Prostate gland (tissue), 2 donors: ENCODE data around the gene RADIL. TPM values are rescaled to one million over a fixed set of nuclear protein-coding genes. Genes with fewer than 3 reads are reported as not detected.

ENCODE experiments used
- DNase-seq: peaks from one replicate; pipeline ENCODE4 v3.0.0-alpha.2; 2019; ENCODE audit warnings: low spot score
- H3K27ac ChIP-seq, 2 donors: fragments of 200-600 bp; sonication (generic); 2 replicates each; pipeline ENCODE4 v1.5.1; 2017 to 2019
- H3K27me3 ChIP-seq: fragments of 200-600 bp; sonication (generic); replicated peaks from 2 replicates; pipeline ENCODE4 v1.5.1; 2019; ENCODE audit not compliant: insufficient read depth
- H3K36me3 ChIP-seq, 2 donors: fragments of 200-600 bp; sonication (generic); 1 replicate in 1 of 2; 2 replicates in 1 of 2; pipeline versions ENCODE4 v1.5.1 to v1.8.1; 2017 to 2019
- H3K4me1 ChIP-seq: fragments of 200-600 bp; sonication (generic); replicated peaks from 2 replicates; pipeline ENCODE4 v1.5.1; 2019
- H3K4me3 ChIP-seq, 2 donors: fragments of 200-600 bp; sonication (generic); 2 replicates each; pipeline ENCODE4 v1.5.1; 2017 to 2019
- H3K9me3 ChIP-seq: fragments of 200-600 bp; sonication (generic); 2 replicates; pipeline ENCODE4 v1.5.1; 2017
- POLR2A ChIP-seq: fragments of 450-650 bp; IDR thresholded peaks from one replicate; pipeline ENCODE4 v1.6.1; 2016; ENCODE audit warnings: antibody characterized with exemption, mild to moderate bottlenecking
- POLR2AphosphoS5 ChIP-seq: sonication (generic); formaldehyde crosslinking; IDR thresholded peaks from one replicate; pipeline ENCODE4 v1.6.1; 2017; ENCODE audit warnings: antibody characterized with exemption
- whole genome bisulfite sequencing: methylation state at CpG from one replicate; pipeline ENCODE4 v1.1.5; 2018; 5-methylcytosine and 5-hydroxymethylcytosine counted together
- intact Hi-C: fragments of 100-400 bp; cut with DNase I; formaldehyde crosslinking; loops from one replicate; pipeline ENCODE4 v1.14.2; 2022
- total RNA-seq, 2 donors: library from RNA; depleted of rRNA; stranded (reverse); fragments of >200 nt; gene quantifications; one replicate each; pipeline ENCODE4 v1.1.0, GENCODE V29; 2016
- TF ChIP-seq, protein P1 (sequence below), 4 experiments: fragments of 200-600 bp in 2 of 4; fragments of 450-650 bp in 2 of 4; sonication (generic) in 2 of 4; IDR thresholded peaks; 1 replicate in 3 of 4; 2 replicates in 1 of 4; pipeline ENCODE4 v1.5.1; 2016 to 2019; ENCODE audit warnings: antibody characterized with exemption in 4 of 4, mild to moderate bottlenecking in 2 of 4, moderate library complexity in 2 of 4

RADIL gene
- total RNA-seq, 2 donors from 2014 or later, result 1.8 to 12.0 TPM

DNA sequence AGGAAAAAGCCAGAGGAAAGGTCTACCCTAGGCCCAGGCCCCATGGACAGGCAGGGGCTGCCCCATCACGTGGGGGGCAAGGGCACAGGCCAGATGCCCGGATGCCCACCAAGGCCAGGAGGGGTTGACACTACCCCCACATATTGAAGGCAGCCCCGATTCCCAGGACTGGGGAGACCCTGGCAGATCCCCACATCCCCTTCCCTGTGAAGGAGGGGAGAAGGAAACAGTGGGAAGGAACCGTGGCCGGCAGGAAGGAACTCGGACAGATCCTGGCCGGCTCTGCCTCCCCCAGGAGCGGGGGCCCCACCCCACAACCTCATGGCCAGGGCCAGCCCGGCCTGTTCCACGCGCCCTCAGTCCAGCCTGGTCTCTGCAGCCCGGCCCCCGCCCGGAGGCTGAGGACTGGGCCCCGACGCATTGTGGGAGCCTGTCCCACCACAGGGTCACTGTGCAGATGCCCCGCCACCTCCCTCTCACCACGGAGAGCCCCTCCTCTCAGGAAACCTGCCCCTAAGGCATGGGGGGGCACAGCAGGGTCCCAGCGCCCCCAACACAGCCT is 63.0 kb downstream of the RADIL start:
- Histone ChIP-seq H3K27me3 (no peaks in the 10 kb centered on the region), H3K4me1 (no peaks in the 10 kb centered on the region), H3K4me3 (no peak overlapping the region), H3K9me3 (no peaks in the 10 kb centered on the region), H3K27ac (no peak overlapping the region), H3K36me3 (no peaks in the 10 kb centered on the region)
- 77% methylated on average over 19 of the region's 19 CpGs for WGBS
- DNase-seq, result no peak
- intact Hi-C loops, result no loop called here
- TF ChIP-seq POLR2AphosphoS5 (no peak), POLR2A (no peak)
- TF ChIP-seq, protein P1, sequence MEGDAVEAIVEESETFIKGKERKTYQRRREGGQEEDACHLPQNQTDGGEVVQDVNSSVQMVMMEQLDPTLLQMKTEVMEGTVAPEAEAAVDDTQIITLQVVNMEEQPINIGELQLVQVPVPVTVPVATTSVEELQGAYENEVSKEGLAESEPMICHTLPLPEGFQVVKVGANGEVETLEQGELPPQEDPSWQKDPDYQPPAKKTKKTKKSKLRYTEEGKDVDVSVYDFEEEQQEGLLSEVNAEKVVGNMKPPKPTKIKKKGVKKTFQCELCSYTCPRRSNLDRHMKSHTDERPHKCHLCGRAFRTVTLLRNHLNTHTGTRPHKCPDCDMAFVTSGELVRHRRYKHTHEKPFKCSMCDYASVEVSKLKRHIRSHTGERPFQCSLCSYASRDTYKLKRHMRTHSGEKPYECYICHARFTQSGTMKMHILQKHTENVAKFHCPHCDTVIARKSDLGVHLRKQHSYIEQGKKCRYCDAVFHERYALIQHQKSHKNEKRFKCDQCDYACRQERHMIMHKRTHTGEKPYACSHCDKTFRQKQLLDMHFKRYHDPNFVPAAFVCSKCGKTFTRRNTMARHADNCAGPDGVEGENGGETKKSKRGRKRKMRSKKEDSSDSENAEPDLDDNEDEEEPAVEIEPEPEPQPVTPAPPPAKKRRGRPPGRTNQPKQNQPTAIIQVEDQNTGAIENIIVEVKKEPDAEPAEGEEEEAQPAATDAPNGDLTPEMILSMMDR (IDR thresholded peaks at IDR 0.05), result no peak

DNA sequence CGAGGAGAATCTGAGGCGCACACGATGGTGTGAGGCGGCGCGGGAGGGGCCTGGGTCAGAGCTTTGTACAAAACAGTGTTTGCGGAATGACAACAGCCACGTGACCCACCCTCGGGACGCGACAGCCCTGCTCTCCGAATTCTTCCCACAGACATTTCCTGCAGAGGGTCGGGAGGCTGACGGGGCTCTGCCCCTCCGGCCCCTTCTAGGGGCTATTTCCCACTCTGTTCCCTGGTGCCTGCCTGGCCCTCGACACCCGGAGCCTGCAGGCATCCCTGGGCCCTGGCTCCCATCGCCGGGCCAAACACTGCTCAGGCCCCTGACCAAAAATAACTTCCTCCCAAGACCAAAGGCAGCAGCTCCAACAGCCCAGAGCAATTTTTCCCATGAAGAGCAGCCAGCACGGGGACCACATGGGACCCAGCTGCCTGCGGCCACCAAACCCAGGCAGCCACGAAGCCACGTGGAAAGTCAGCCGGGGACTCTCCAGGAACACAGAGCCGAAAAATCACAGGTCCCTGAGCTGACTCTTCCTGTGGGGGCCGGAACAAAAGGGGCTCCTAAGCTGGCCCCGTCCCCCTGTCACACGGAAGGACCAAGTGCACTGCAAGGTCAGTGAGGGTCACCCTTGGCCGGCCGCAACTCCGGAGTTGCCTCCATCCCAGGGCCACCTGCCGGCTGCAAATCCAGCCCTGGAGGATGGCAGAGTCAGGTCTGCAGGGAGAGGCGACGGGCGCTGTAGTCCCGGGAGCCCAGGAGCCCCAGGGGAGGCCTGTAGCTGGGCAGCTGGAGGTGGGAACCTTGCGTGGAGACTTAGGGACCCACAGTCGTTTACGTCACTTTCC is 63.7 kb downstream of the RADIL start:
- WGBS, result 72% methylated on average over 37 of the region's 39 CpGs
- no peak overlapping the region for H3K27ac ChIP-seq
- H3K9me3 ChIP-seq, result no peaks in the 10 kb centered on the region
- no peak for DNase-seq
- no peaks in the 10 kb centered on the region for H3K27me3 ChIP-seq
- H3K4me3 ChIP-seq, result no peak overlapping the region
- intact Hi-C loops, result no loop called here
- H3K36me3 ChIP-seq, result no peaks in the 10 kb centered on the region
- TF ChIP-seq POLR2AphosphoS5 (no peak), POLR2A (no peak)
- TF ChIP-seq, protein P1 (IDR thresholded peaks at IDR 0.05), result no peak
- H3K4me1 ChIP-seq, result no peaks in the 10 kb centered on the region

DNA sequence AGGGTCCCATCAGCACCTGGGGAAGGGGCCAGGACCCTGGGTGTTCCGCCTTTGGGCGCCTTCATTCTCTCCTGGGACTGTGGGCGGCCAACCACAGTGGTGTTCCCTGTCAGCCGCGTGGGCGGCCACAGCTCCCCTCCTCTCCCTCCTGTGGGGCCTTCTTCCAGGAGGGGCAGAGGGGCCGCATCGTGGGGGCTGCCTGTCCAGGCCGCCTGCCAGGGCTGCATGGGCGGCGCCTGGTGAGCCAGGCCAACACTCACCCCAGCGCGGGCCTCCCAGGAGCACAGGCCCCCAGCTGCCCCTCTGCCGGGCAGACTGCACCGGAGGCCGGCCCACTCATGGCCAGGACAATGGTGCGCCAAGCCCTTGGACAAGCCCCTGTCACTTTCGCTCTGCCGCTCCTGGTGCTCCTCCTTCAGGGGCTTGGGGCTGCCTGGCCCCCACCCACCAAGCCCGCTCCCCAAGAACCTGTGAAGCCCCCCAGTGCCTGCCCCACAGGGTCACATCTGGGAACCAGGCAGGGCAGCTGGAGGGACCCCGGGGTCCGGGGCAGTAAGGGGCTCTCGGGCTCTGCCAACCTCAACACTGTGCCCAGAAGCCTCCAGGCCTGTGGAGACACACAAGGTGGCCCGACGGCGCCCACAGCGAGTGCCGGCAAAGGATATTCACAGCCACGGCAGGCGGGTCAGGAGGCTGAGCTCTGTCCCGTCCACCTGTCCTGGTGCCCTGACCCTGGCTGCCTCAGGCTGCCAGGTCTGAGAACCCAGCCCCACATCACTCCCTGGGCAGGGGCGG is 65.3 kb downstream of the RADIL start:
- Histone ChIP-seq H3K4me3 (no peak overlapping the region), H3K27me3 (no peaks in the 10 kb centered on the region), H3K36me3 (no peaks in the 10 kb centered on the region), H3K4me1 (no peaks in the 10 kb centered on the region), H3K27ac (no peak overlapping the region), H3K9me3 (no peaks in the 10 kb centered on the region)
- TF ChIP-seq POLR2AphosphoS5 (no peak), POLR2A (no peak)
- TF ChIP-seq, protein P1 (IDR thresholded peaks at IDR 0.05), result no peak
- DNase-seq, result no peak
- intact Hi-C loops, result no loop called here
- 55% methylated on average over 20 of the region's 32 CpGs for WGBS

DNA sequence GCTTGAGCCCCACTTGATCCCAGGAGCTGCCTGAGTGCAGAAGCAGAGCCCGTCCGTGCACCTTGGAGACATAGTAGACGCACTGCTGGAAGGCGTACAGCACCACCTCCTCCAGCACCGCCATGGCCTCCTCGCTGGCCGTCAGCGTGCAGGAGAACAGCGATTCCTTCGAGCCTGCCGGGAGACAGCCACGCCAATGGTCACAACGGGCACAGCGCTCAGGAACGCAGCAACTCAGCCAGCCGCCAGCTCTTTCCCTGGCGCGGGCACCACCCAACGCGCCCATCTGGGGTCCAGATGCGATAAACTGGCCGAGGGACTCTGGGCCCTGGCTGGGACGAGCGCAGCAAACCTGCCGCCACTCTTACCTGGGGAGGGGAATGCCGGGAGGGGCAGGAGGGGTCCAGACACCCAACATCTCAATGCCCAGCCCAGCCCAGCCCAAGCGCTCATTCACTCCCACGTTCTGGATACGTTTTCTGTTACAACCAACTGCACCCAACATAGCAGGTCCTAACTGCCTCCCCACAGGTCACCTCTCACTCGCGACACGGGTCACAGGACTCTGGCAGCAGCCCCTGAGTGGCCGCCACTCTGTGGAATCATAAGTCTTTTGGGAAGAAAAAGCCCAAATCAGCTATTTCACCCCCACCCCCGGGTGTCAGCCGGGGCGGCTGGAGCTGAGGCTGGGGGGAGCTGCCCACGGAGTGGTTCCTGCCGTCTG is 66.2 kb downstream of the RADIL start:
- no peaks in the 10 kb centered on the region for H3K36me3 ChIP-seq
- no peak for TF ChIP-seq POLR2A
- no peak for TF ChIP-seq POLR2AphosphoS5
- TF ChIP-seq, protein P1 (IDR thresholded peaks at IDR 0.05), result no peak
- no peaks in the 10 kb centered on the region for H3K27me3 ChIP-seq
- no peaks in the 10 kb centered on the region for H3K4me1 ChIP-seq
- H3K27ac ChIP-seq, result no peak overlapping the region
- intact Hi-C loops, result no loop called here
- H3K9me3 ChIP-seq, result no peaks in the 10 kb centered on the region
- no peak overlapping the region for H3K4me3 ChIP-seq
- DNase-seq, result no peak
- WGBS, result 89% methylated on average over 38 of the region's 38 CpGs
